GM21367 (cell line): ENCODE results near the gene ACADL.

Experiments
- ATAC-seq: cut with Tn5 transposase; IDR thresholded peaks from one replicate; pipeline ENCODE4 v1.9.1; 2021; ENCODE audit not compliant: unreplicated experiment

The ACADL gene

GRCh38 chr2:210224941-210225672 lies at the start of gene ACADL:
Gene ACADL, minus strand, starts transcription at chr2:210225447. Its CDS starts 184 bp downstream, at chr2:210225263.
- no peak for ATAC-seq

GRCh38 chr2:210271300-210271699 lies 46.1 kb upstream of the ACADL start:
- ATAC-seq, result no peak

GRCh38 chr2:210269148-210269547 lies 43.9 kb upstream of the ACADL start:
- no peak for ATAC-seq

DNA sequence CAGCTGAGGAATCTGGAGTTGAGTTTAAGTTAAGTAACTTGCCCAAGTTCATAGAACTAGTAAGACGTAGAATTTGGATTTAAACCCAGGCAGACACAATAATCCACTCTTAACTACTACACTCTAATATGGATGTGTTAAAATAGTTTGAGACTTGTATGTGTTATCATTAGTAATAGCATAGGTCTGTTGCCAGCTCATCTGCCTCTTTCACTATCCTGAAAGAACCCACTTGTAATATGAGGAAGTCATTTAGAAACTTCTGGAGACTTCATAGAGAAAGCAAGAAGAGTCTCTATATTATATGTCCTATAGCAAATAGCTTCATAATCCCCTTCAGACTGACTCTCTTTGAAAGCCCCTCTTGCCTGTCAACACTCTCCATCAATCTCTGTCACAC lies 43.0 kb upstream of the ACADL start:
- no peak for ATAC-seq

- ATAC-seq, result no peak
Measured at GRCh38 chr2:210267698-210268097, 42.5 kb upstream of the ACADL start.

DNA sequence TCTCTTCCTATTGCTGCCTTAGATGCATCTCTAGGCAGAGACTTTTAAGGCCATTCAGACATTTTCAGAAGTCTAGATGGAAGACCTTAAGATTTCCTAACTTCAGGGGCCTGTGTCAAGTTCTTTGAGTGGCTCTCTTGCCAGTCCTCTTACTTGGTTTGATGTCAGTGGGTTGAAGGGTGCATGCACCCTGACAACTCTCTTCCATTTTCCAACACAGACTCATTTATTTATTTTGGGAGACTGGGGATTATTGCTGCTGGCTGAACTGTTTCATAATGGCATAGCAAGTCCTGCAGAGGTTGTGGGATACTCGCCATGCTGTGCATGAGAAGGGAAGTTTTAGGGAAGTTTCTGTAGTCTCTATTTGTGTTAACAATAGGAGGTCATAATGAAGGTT lies 39.0 kb upstream of the ACADL start:
- no peak for ATAC-seq

DNA sequence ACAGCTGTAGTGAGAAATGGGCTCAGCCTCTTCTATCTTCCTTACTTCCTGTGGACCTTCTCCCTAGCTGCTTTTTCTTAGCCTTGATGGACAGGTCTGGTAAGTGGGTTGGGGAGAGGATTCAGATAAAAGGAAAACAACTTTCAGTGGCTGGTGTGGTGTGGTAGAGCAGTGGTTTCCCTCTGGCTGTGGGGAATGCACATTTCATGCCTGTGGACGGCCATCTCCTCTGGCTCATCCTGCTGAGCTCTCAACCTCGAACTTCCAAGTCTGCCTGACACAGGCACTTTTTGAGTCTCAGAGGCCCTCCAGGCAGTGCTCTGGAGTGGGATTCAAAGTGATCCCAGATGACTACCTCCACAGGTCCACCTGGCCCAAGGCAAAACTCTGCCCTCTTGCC lies 38.6 kb upstream of the ACADL start:
- ATAC-seq, result no peak

DNA sequence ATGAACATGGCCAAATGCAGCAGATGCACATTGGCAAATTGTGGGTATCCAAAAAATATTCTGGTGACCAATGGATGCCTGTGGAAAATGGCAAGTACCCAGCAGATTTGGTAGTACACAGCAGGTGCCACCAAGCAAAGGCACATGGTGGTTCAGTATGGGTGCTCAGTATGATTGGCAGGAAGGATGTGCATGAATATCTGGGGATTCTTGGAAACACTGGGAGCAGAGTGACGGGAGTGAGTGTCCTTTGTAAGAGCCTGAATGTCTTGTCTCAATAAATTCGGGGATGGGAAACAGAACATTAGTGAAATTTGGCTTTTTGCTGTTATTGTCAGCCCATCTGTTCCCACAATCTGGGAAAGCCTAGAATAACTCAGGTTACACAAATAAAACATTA lies 36.8 kb upstream of the ACADL start:
- no peak for ATAC-seq

- no peak for ATAC-seq
Measured at GRCh38 chr2:210259687-210260086, 34.4 kb upstream of the ACADL start.

DNA sequence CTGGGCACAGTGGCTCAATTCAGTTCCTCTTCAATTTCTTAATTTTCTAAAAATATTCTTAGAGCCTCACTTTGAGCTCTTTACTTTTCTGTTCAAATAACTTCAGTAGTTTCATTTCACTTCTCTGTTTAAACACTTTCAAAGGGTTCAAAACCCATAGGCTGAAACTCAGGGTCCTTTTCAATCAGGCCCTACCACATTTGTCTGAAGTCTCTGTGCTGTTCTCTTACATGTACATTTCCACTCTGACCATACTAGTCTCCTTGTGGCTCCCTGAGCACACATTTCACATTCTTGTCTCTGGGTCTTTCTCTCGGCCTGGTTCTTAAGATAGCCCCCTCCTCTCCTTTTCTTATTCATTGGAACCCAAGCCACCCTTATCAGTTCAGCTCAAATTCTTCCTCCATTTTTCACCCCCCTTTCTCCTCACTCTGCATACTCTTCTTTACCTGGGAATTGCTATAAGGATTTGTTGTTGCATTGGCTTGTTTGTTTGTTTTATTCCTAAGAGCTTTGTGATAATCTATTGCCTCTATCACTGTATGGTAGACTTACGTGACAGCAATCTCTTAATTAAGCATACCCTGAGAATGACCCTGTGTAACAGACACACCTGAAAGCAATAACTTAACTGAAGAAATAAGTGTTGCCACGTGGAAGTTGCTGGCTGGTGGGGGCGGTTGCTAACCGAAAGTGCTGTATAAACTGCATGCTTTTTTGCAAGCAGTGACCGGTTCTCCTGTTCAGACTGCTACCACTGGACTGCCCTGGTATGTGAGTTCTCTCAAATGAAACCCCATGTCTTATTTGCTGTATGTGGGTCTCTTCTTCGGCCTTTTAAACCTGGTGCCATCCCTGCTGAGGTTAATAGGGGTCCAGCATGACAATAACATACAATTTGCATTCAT lies 27.7 kb upstream of the ACADL start:
- ATAC-seq, result no peak

DNA sequence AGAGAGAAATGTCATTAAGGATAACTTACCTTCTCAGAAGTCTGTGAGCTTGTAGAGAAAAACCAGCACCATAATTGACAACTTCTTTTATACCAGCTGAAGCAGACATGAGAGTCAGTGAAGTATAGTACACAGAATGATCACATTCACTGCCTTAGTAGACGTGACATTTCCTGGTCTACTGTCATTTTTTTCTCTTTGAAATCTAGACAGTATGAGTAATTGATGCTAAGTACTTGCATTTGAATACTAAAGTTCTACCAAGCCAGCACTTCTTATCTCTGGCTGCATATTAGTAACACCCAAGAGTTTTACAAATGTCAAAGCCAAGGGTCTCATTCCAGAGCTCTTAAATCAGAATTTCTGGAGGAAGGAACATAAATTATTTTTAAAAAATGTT lies 25.4 kb upstream of the ACADL start:
- ATAC-seq, result no peak

DNA sequence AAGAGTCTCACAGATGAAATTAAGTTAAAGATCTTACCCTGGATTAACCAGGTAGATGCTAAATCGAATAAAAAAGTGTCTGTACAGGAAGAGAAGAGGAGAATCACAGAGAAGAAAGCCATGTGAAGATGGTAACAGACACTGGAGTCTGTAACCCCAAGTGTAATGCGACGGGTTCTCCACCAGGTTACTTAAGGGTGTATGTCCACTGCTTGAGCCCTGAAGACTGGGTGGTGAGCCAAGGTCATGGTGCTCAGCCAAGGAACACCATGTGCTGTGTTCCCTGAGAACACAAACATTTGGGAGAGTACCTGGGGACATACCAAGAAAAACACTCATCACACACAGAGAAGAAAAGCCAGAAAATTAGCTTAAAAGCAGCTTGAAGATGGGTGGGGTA lies 8.2 kb upstream of the ACADL start:
- no peak for ATAC-seq

GRCh38 chr2:210230984-210231383 lies 5.7 kb upstream of the ACADL start:
- ATAC-seq, result no peak

GRCh38 chr2:210230518-210230917 lies 5.3 kb upstream of the ACADL start:
- no peak for ATAC-seq

GRCh38 chr2:210228586-210228985 lies 3.3 kb upstream of the ACADL start:
- ATAC-seq, result no peak

DNA sequence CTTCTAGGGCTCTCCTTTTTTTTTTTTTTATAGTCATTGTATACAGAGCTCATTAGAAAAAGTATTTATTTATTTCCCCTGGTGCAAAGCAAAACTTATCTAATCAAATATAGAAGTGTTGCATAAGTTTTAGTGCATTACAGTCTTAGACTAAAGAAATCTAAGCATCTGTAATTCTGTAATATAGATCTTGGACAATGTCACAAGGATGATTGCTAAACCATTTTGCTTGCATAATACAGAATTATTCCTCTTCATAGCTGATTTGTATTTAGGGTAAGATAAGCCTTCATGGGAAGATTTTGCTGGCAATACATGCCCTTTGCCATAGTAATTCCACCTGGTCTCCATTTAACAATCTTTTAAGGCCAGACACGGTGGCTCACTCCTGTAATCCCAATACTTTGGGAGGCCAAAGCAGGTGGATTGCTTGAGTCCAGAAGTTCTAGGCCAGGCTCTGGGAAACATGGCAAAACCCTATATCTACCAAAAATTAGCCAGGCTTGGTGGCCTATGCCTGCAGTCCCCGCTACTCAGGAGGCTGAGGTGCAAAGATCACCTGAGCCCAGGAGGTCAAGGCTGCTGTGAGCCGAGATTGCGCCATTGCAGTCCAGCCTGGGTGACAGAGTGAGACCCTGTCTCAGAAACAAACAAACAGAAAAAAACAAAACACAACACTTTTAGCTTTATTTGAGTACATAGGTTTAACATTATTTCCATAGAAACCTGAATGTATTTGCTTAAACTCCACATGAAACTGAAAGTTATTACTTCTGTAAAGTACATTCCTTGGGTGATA lies 2.2 kb upstream of the ACADL start:
- ATAC-seq, result no peak

GRCh38 chr2:210226223-210226622 lies 976 bp upstream of the ACADL start:
- no peak for ATAC-seq

- no peak for ATAC-seq
Measured at GRCh38 chr2:210224591-210224940, 681 bp downstream of the ACADL start.

DNA sequence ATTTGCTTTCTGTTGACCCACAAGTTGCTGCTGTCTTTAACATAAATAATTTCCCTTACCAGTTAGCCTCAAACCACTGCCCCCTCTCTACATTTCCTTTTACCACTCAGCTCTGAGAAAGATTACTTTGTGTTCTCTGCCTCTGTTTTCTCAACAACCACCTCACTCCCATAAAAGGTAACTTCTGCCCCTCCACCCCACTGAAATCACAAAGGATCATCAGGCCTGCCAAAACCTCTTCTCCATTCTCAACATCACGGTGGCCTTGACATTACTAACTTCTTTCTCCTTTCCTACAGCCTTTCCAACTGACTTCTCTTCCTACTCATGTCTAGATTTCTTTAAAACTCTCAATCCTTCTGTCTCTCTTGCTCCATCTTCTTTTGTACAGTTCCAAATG lies 10.1 kb downstream of the ACADL start:
- no peak for ATAC-seq

- ATAC-seq, result no peak
Measured at GRCh38 chr2:210210185-210210584, 15.1 kb downstream of the ACADL start.

DNA sequence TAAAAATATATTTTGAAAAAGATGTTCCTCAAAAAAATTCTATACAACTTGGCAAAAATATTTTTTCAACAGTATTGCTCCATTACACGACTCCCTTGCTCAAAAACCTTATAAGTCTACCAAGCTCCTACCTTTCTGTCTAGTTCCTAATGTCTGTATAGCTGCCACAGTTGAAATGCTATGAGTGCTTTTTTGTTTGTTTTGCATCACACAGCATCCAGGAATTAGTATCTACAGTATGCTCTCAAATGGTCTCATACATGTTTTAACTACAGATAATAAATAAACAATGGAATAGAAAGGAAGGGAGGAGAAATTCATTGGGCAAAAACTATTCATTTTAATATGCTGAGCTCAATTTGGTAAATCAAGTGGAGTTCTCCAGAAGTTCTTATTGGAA lies 17.3 kb downstream of the ACADL start:
- ATAC-seq, result no peak

DNA sequence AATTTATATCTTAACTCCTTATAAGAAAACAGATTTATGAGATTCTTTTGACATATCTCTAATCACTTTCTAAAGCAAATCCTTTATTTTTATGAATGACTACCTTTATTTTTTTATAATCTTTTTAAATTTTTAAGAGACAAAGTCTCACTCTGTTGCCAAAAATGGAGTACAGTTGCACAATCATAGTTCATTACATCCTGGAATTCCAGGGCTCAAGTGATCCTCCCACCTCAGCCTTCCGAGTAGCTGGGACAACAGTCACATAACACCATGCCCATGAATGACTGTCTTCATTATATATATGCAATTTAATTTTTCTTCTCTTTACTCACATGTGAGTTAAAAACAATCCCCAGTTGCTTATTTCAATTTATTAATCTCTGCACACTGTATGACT lies 21.7 kb downstream of the ACADL start:
- no peak for ATAC-seq
